ENCODE data around the gene ITGBL1. TPM values are rescaled to one million over a fixed set of nuclear protein-coding genes. Genes with fewer than 3 reads are reported as not detected.

The ITGBL1 gene
- total and polyA plus RNA-seq, 8 donors, result 0.63 to 9.5 (median 1.6) TPM

DNA sequence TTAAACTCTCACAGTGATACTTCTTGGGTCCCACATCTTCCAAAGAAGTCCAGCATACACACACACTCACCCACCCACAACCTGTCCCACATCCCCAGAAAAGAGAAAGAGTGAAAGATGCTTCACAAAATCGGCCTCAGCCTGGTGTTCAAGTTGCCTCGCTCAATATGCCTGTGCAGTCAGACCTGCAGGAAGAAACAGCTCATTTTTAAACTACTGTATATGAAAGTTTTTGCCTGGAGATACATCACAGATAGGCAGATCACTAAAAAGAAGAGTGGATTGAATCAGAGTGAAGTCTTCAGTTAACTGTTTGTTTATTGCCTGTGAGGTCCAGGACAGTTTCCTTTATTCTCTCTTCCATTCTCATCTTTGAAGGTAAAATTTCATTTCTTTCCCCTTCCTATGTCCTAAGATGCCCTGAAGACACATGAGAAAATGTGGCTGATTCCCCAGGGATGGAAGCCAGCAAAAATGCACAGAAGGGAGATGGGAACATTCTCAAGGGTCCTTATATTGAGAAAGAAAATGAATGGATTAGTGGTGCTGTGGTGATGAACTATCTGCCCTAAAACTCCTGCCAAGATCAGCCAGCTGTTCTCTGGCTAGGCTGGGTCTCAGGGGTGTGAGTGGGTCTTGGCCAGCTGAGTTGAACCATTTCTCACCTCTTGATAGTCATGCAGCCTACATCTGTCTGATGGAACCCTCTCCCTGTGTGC is 259.0 kb downstream of the ITGBL1 start:
- 61 to 80% methylated on average over 2 of the region's 2 CpGs for WGBS, 2 donors
- no peak for FAIRE-seq

DNA sequence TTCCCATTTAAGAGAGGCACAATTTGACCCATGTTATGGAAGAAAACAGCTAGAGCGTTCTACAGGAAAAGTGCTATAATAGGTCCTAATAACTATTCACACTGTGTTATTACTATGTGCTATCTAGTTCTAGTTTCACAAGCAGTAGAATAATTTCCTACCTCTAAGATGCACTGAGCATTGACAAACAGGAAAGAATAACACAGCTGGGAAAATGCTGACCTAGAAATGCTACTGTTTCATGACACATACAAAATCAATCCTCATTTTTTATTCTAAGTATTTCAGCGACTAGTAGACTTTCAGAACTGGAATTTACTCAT is 259.5 kb downstream of the ITGBL1 start:
- no peak for DNase-seq
- Histone ChIP-seq H3K4me3 (no peak overlapping the region), H3K4me1 (no peaks in the 10 kb centered on the region), H3K9me3 (no peaks in the 10 kb centered on the region), H3K27ac (no peak overlapping the region), H3K27me3 (no peaks in the 10 kb centered on the region), H3K36me3 (no peaks in the 10 kb centered on the region)
- WGBS, 2 donors, result 58 to 65% methylated on average over 2 of the region's 2 CpGs
- no peak for FAIRE-seq
- TF ChIP-seq, protein P1, sequence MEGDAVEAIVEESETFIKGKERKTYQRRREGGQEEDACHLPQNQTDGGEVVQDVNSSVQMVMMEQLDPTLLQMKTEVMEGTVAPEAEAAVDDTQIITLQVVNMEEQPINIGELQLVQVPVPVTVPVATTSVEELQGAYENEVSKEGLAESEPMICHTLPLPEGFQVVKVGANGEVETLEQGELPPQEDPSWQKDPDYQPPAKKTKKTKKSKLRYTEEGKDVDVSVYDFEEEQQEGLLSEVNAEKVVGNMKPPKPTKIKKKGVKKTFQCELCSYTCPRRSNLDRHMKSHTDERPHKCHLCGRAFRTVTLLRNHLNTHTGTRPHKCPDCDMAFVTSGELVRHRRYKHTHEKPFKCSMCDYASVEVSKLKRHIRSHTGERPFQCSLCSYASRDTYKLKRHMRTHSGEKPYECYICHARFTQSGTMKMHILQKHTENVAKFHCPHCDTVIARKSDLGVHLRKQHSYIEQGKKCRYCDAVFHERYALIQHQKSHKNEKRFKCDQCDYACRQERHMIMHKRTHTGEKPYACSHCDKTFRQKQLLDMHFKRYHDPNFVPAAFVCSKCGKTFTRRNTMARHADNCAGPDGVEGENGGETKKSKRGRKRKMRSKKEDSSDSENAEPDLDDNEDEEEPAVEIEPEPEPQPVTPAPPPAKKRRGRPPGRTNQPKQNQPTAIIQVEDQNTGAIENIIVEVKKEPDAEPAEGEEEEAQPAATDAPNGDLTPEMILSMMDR (IDR thresholded peaks at IDR 0.05), result no peak
- ATAC-seq, result no peak
- intact Hi-C loops (cut with DNase I), result no loop called here

More for the DNA sequence above, 259.0 kb downstream of the ITGBL1 start:
- DNase-seq (no peak), ATAC-seq (no peak)
- Histone ChIP-seq H3K36me3 (no peaks in the 10 kb centered on the region), H3K4me3 (no peak overlapping the region), H3K9me3 (no peaks in the 10 kb centered on the region), H3K4me1 (no peaks in the 10 kb centered on the region), H3K27me3 (no peaks in the 10 kb centered on the region), H3K27ac (no peak overlapping the region)
- TF ChIP-seq, protein P1 (IDR thresholded peaks at IDR 0.05), result no peak
- intact Hi-C loops (cut with DNase I), result no loop called here

- DNase-seq (no peak), FAIRE-seq (no peak), ATAC-seq (no peak)
- H3K4me3 ChIP-seq, result no peak overlapping the region
- WGBS, 2 donors, result 66 to 84% methylated on average over 3 of the region's 3 CpGs
- TF ChIP-seq, protein P1 (IDR thresholded peaks at IDR 0.05), result no peak
- no peaks in the 10 kb centered on the region for H3K9me3 ChIP-seq
- intact Hi-C loops (cut with DNase I), result no loop called here
- no peak overlapping the region for H3K27ac ChIP-seq
- H3K27me3 ChIP-seq, result no peaks in the 10 kb centered on the region
- H3K36me3 ChIP-seq, result no peaks in the 10 kb centered on the region
- H3K4me1 ChIP-seq, result no peaks in the 10 kb centered on the region
Observed at GRCh38 chr13:101714195-101714594, 261.7 kb downstream of the ITGBL1 start.

DNA sequence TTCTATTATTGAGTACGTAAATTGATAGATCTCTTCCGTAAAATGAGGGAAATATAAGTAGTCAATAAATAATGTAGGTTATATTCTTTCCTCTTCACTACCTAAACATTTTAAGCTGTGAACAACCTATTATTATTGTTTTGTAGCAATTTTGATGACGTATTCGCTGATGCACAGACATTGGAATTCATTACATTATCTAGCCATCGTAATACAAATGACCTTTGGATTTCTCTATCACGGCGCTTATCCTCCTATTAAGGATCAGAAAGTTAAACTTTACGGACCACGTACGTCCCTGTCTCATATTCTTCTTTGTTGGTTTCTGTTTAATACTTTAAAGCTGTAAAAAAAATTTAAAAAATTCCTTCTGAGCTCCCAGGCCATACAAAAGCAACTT is 264.9 kb downstream of the ITGBL1 start:
- FAIRE-seq (no peak), ATAC-seq (no peak), DNase-seq (no peak)
- H3K36me3 ChIP-seq, result no peaks in the 10 kb centered on the region
- 69 to 82% methylated on average over 10 of the region's 10 CpGs for WGBS, 2 donors
- H3K27me3 ChIP-seq, result no peaks in the 10 kb centered on the region
- TF ChIP-seq, protein P1 (IDR thresholded peaks at IDR 0.05), result no peak
- H3K9me3 ChIP-seq, result no peaks in the 10 kb centered on the region
- intact Hi-C loops (cut with DNase I), result no loop called here
- no peaks in the 10 kb centered on the region for H3K4me1 ChIP-seq
- no peak overlapping the region for H3K27ac ChIP-seq
- H3K4me3 ChIP-seq, result no peak overlapping the region

GRCh38 chr13:101718496-101718895 is 266.0 kb downstream of the ITGBL1 start:
- intact Hi-C loops (cut with DNase I), result no loop called here
- FAIRE-seq (no peak), ATAC-seq (no peak), DNase-seq (no peak)
- no peaks in the 10 kb centered on the region for H3K9me3 ChIP-seq
- H3K27me3 ChIP-seq, result no peaks in the 10 kb centered on the region
- H3K4me1 ChIP-seq, result no peaks in the 10 kb centered on the region
- WGBS, 2 donors, result 67 to 81% methylated on average over 3 of the region's 3 CpGs
- H3K36me3 ChIP-seq, result no peaks in the 10 kb centered on the region
- TF ChIP-seq, protein P1 (IDR thresholded peaks at IDR 0.05), result no peak
- no peak overlapping the region for H3K4me3 ChIP-seq
- no peak overlapping the region for H3K27ac ChIP-seq

All from pancreas (tissue), 10 donors.